Sigmoid colon (tissue), 4 donors: ENCODE data around the gene GUK1.

Source experiments
- CTCF ChIP-seq, 4 experiments: fragments of 450-650 bp in 3 of 4; fragments of 200-600 bp in 1 of 4; IDR thresholded peaks; one replicate each; pipeline ENCODE4 v1.5.1; 2016 to 2019; ENCODE audit warnings: antibody characterized with exemption in 4 of 4, mild to moderate bottlenecking in 3 of 4, moderate library complexity in 2 of 4
- EP300 ChIP-seq, 4 donors: sonication (generic); formaldehyde crosslinking; IDR thresholded peaks; one replicate each; pipeline ENCODE4 v1.6.1; 2017; ENCODE audit warnings: antibody characterized with exemption in 4 of 4
- POLR2A ChIP-seq, 2 donors: fragments of 450-650 bp; IDR thresholded peaks; one replicate each; pipeline ENCODE4 v1.6.1; 2016; ENCODE audit warnings: antibody characterized with exemption in 2 of 2, mild to moderate bottlenecking in 2 of 2, moderate library complexity in 2 of 2
- POLR2AphosphoS5 ChIP-seq, 4 donors: sonication (generic); formaldehyde crosslinking; IDR thresholded peaks; one replicate each; pipeline ENCODE4 v1.6.1; 2017; ENCODE audit warnings: antibody characterized with exemption in 4 of 4

- TF ChIP-seq POLR2AphosphoS5 (IDR thresholded peaks at IDR 0.05) (no peak), POLR2A (IDR thresholded peaks at IDR 0.05) (no peak), CTCF (IDR thresholded peaks at IDR 0.05) (no peak), EP300 (IDR thresholded peaks at IDR 0.05) (no peak)
Measured at GRCh38 chr1:228117335-228117734, 22.7 kb upstream of the GUK1 start.
